Glomerular endothelial cell (primary cell): ENCODE data around the gene RASGRP3. TPM values are rescaled to one million over a fixed set of nuclear protein-coding genes. Genes with fewer than 3 reads are reported as not detected.

ENCODE experiments used
- DNase-seq: peaks from one replicate; pipeline ENCODE4 v3.0.0-alpha.2; 2011; ENCODE audit warnings: low read depth, low spot score; ENCODE audit errors: extremely low read depth
- total RNA-seq: library from RNA; depleted of rRNA; stranded (reverse); fragments of >200 nt; gene quantifications from 2 replicates; pipeline ENCODE4 v1.2.3, GENCODE V29; 2015

RASGRP3 gene
- total RNA-seq, 1 donor from 2014 or later, result 90.3 TPM

DNA sequence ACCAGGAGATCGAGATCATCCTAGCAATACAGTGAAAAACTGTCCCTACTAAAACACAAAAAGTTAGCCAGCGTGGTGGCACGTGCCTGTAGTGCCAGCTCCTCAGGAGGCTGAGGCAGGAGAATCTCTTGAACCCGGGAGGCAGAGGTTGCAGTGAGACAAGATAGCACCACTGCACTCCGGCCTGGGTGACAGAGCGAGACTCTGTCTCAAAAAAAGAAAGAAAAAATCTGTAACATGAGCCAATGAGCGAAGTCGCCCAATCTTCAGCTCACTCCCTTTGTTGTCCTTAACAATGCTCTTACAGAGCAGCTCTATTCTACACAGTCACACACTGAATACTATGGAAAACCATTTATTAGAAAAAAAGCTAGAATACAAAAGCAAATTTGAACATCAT lies 100.6 kb downstream of the RASGRP3 start:
- no peak for DNase-seq

- no peak for DNase-seq
These were observed 101.2 kb downstream of the RASGRP3 start for GRCh38 chr2:33577668-33578067.

DNA sequence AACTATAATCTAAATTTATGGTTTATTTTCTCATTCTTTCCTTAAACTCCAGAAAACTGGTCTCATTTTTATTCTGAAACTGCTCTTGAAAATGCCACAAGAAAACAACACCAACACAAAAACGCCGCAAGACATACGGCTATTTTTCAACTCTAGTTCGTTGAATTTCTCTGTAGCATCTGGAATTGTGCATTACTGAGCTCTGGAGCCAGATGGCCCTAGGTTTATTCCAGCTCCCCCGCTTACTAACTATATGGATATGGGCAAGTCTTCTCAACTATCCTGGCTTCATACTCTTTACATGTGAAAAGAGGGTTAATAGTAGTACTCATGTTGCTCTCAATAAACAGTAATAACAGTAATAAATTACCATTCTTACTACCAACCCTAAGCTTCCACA lies 102.8 kb downstream of the RASGRP3 start:
- no peak for DNase-seq

DNA sequence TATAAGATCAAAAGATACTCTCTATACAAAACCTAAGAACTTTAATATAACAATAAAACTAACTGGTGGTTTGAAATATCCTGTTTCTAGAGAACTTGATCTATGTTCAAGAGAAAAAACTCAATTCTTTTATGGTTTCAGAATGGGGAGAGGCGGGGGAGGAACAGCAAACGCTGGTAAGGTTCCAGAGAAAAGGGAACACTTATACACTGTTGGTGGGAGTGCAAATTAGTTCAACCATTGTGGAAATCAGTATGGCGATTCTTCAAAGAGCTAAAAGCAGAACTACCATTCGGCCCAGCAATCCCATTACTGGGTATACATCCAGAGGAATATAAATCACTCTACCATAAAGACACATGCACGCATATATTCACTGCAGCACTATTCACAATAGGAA lies 105.4 kb downstream of the RASGRP3 start:
- no peak for DNase-seq

GRCh38 chr2:33583194-33583938 lies 106.9 kb downstream of the RASGRP3 start:
- DNase-seq, result no peak

GRCh38 chr2:33586766-33587165 lies 110.3 kb downstream of the RASGRP3 start:
- DNase-seq, result no peak

GRCh38 chr2:33588232-33588631 lies 111.8 kb downstream of the RASGRP3 start:
- DNase-seq, result no peak

DNA sequence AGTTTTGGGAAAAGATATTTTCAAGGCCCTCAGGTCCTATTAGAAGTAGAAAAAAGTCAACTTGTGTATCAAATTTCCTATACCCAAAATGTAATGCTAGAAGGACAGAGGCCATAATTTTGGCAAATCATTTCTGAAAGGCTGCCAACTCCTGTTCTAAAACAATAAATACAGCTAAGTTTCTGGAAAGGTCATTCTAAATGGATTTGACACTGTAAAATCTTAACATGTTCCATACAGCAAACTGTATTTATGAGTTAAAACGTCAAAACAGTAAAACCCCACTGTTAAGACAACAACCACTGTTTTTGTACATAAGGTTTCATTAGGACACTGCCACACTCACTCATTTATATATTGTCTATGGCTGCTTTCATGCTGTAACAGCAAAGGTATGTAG lies 113.0 kb downstream of the RASGRP3 start:
- DNase-seq, result no peak

- no peak for DNase-seq
These were observed 118.9 kb downstream of the RASGRP3 start for GRCh38 chr2:33595385-33595784.

- DNase-seq, result no peak
These were observed 120.6 kb downstream of the RASGRP3 start for GRCh38 chr2:33597026-33597425.

GRCh38 chr2:33598561-33599174 lies 122.2 kb downstream of the RASGRP3 start:
- DNase-seq, result no peak

- peak; percentile 89 for DNase-seq
These were observed 122.9 kb downstream of the RASGRP3 start, which contains the start of gene FAM98A for GRCh38 chr2:33599175-33599942. TSS of gene FAM98A (minus strand) at chr2:33599299. CDS start at chr2:33599221, 78 bp downstream.

DNA sequence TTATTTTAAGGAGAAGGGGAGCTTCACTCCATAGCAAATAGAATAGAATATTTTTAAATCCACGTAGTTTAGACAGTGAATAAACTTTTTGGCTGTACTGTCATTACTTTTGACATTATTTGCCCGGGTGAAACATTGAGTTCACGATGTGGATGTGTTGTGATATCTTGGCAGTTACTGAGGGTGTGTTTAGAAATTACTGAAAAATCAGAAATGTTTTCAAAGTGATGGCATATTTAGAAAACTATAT lies 123.4 kb downstream of the RASGRP3 start:
- DNase-seq, result no peak

DNA sequence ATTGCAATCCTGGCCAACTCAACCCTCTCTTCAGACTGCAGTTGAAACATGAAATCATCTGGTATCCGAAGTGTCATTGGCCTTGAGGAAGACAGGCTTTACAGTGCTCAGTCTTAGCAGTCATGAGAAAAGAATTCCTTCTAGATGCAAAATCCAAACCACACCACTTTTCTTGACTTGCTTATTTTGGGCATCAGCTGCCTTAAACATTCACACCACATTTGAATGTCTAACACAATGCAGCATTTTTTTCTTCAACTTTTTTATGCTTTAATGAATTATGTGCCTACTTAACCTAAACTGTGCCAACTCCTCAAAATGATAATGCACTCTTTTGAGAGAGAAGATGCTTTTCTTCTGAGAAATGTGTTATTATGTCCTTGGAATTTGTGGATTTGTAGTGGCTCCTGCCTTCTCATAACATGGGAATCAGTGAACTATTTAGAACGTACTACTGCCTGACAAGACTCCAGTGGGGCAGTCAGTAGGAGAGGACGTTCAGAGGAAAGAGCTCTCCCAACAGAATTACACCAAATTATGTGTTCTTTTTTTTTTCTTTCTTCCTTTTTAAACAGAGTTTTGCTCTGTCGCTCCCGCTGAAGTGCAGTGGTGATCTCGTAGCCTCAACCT lies 125.9 kb downstream of the RASGRP3 start:
- DNase-seq, result no peak

GRCh38 chr2:33603416-33603815 lies 127.0 kb downstream of the RASGRP3 start:
- no peak for DNase-seq

DNA sequence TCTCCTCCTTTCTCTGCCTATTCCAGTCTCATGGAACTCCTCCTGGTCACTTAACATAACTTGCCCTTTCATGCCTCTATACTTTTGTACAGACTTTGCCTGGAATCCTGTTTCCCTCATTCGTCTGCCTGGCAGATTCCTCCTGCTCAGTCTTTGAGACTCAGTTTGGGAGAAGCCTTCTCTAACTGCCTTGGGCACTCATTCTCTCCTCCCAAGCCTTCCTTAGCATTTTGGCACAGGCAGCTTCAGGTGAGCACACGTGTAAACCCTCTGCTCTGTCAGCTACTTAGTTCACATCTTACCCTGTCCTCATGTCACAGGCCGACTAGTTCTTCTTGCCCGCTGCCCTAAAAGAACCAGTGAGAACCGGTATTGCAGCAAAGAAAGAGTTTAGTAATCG lies 128.6 kb downstream of the RASGRP3 start:
- no peak for DNase-seq

GRCh38 chr2:33606100-33606499 lies 129.7 kb downstream of the RASGRP3 start:
- no peak for DNase-seq

DNA sequence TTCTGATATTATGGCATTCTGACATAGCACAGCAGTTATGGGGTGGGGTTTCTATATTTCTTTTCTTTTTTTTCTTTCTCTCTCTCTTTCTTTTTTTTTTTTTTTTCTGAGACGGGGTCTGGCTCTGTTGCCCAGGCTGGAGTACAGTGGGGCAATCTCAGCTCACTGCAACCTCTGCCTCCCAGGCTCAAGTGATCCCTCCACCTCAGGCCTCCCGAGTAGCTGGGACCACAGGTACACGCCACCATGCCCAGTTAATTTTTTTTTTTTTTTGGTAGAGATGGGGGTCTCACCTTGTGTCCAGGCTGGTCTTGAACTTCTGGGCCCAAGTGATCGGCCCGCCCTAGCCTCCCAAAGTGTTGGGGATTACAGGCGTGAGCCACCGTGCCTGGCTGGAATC lies 130.2 kb downstream of the RASGRP3 start:
- DNase-seq, result no peak

GRCh38 chr2:33607251-33607721 lies 130.8 kb downstream of the RASGRP3 start:
- DNase-seq, result no peak

GRCh38 chr2:33607905-33608304 lies 131.5 kb downstream of the RASGRP3 start:
- DNase-seq, result no peak

- no peak for DNase-seq
These were observed 137.7 kb downstream of the RASGRP3 start for GRCh38 chr2:33614190-33614589.
